Skin of body (tissue), 2 donors: ENCODE results near the gene ANTXR1. TPM values are rescaled to one million over a fixed set of nuclear protein-coding genes. Genes with fewer than 3 reads are reported as not detected.

ENCODE experiments used
- DNase-seq: peaks from one replicate; lab custom pipeline; 2025; lab: John Stamatoyannopoulos, UW
- total RNA-seq: library from RNA; depleted of rRNA; stranded (reverse); fragments of >200 nt; gene quantifications from one replicate; pipeline ENCODE4 v1.2.3, GENCODE V29; 2014

ANTXR1 gene
- total RNA-seq, 1 donor from 2014 or later, result 110 TPM

GRCh38 chr2:69003731-69004130, 9.2 kb upstream of the ANTXR1 start:
- DNase-seq, result no peak

- DNase-seq, result peak; percentile 88
Measured at GRCh38 chr2:69007169-69007568, 5.8 kb upstream of the ANTXR1 start.

GRCh38 chr2:69007603-69008002, 5.4 kb upstream of the ANTXR1 start:
- DNase-seq, result no peak

- no peak for DNase-seq
Measured at GRCh38 chr2:69010437-69011194, 2.4 kb upstream of the ANTXR1 start.

- DNase-seq, result no peak
Measured at GRCh38 chr2:69011611-69012157, 1.3 kb upstream of the ANTXR1 start.

- peak; percentile 91 for DNase-seq
Measured at GRCh38 chr2:69012310-69013141, 453 bp upstream of the ANTXR1 start.

- DNase-seq, result peak; percentile 75
Measured at GRCh38 chr2:69013840-69014821, 1.2 kb downstream of the ANTXR1 start.

GRCh38 chr2:69017080-69017479, 4.1 kb downstream of the ANTXR1 start:
- DNase-seq, result peak; percentile 47

- no peak for DNase-seq
Measured at GRCh38 chr2:69017835-69018234, 4.9 kb downstream of the ANTXR1 start.

GRCh38 chr2:69018678-69019095, 5.7 kb downstream of the ANTXR1 start:
- DNase-seq, result peak; percentile 33

- DNase-seq, result peak; percentile 71
Measured at GRCh38 chr2:69020496-69021426, 7.8 kb downstream of the ANTXR1 start.

GRCh38 chr2:69021727-69022126, 8.7 kb downstream of the ANTXR1 start:
- DNase-seq, result no peak

GRCh38 chr2:69022548-69022947, 9.6 kb downstream of the ANTXR1 start:
- no peak for DNase-seq

- no peak for DNase-seq
Measured at GRCh38 chr2:69023236-69023635, 10.3 kb downstream of the ANTXR1 start.

- DNase-seq, result no peak
Measured at GRCh38 chr2:69026026-69026425, 13.0 kb downstream of the ANTXR1 start.

GRCh38 chr2:69026691-69027459, 13.9 kb downstream of the ANTXR1 start:
- no peak for DNase-seq

- no peak for DNase-seq
Measured at GRCh38 chr2:69030800-69031428, 17.9 kb downstream of the ANTXR1 start.

GRCh38 chr2:69031466-69031865, 18.5 kb downstream of the ANTXR1 start:
- no peak for DNase-seq

GRCh38 chr2:69032336-69032735, 19.4 kb downstream of the ANTXR1 start:
- no peak for DNase-seq
